Measurements from ENCODE around the gene BIVM. TPM values are rescaled to one million over a fixed set of nuclear protein-coding genes. Genes with fewer than 3 reads are reported as not detected.
A peak's percentile ranks its signal among the peaks of the same experiment; 100 is the strongest.

Gene BIVM
- total and polyA plus RNA-seq, 4 donors = 7.4 to 17.8 (median 11.3) TPM

GRCh38 chr13:102875256-102875655, 76.3 kb downstream of the BIVM start:
- Histone ChIP-seq H3K9ac (ENCODE audit: low read depth in 1 of 2, low read length in 2 of 2) (no peak overlapping the region), H3K27ac (ENCODE audit: low read depth in 1 of 2, low read length in 2 of 2) (no peak overlapping the region), H3K4me1 (ENCODE audit: control insufficient read depth in 4 of 4, insufficient read depth in 4 of 4, low read length in 3 of 4) (peaks cover 0 to 4% (median 2%) of the 10 kb centered on the region in 4 donors), H3K4me3 (ENCODE audit: low read depth in 1 of 3, low read length in 3 of 3) (no peak overlapping the region), H3K9me3 (ENCODE audit: control insufficient read depth in 4 of 4, low read length in 3 of 4) (no peaks in the 10 kb centered on the region), H3K36me3 (ENCODE audit: control insufficient read depth in 4 of 4, insufficient read depth in 3 of 4, low read depth in 1 of 4, low read length in 3 of 4) (peaks cover 7 to 46% (median 37%) of the 10 kb centered on the region in 4 donors), H3K27me3 (ENCODE audit: control insufficient read depth in 4 of 4, insufficient read depth in 4 of 4, low read length in 3 of 4) (no peaks in the 10 kb centered on the region)
- DNase-seq (ENCODE audit: low spot score) = no peak
- TF ChIP-seq ZBTB33 (IDR thresholded peaks at IDR 0.05) (no peak), MAX (IDR thresholded peaks at IDR 0.05) (no peak), JUND (IDR thresholded peaks at IDR 0.05) (no peak), GABPA (IDR thresholded peaks at IDR 0.05 in 1 of 2, conservative IDR thresholded peaks at IDR 0.05 in 1 of 2) (no peak)
- WGBS = 92% methylated on average over 4 of the region's 4 CpGs

GRCh38 chr13:102877303-102877702, 78.4 kb downstream of the BIVM start:
- H3K27me3 ChIP-seq (ENCODE audit: control insufficient read depth in 4 of 4, insufficient read depth in 4 of 4, low read length in 3 of 4) = no peaks in the 10 kb centered on the region
- no peak for DNase-seq (ENCODE audit: low spot score)
- H3K4me1 ChIP-seq (ENCODE audit: control insufficient read depth in 4 of 4, insufficient read depth in 4 of 4, low read length in 3 of 4) = no peaks in the 10 kb centered on the region
- H3K4me3 ChIP-seq (ENCODE audit: low read depth in 1 of 3, low read length in 3 of 3) = no peak overlapping the region
- no peak overlapping the region for H3K9ac ChIP-seq (ENCODE audit: low read depth in 1 of 2, low read length in 2 of 2)
- H3K9me3 ChIP-seq (ENCODE audit: control insufficient read depth in 4 of 4, low read length in 3 of 4) = no peaks in the 10 kb centered on the region
- TF ChIP-seq HNF4A (conservative IDR thresholded peaks at IDR 0.05) = peak in 1 of 2 donors; percentile 7
- no peak for TF ChIP-seq MAX (IDR thresholded peaks at IDR 0.05)
- peaks cover 5 to 42% (median 33%) of the 10 kb centered on the region in 4 donors for H3K36me3 ChIP-seq (ENCODE audit: control insufficient read depth in 4 of 4, insufficient read depth in 3 of 4, low read depth in 1 of 4, low read length in 3 of 4)
- no peak overlapping the region for H3K27ac ChIP-seq (ENCODE audit: low read depth in 1 of 2, low read length in 2 of 2)
- 98% methylated on average over 1 of the region's 1 CpG for WGBS

- peaks cover 3 to 30% (median 22%) of the 10 kb centered on the region in 4 donors for H3K36me3 ChIP-seq (ENCODE audit: control insufficient read depth in 4 of 4, insufficient read depth in 3 of 4, low read depth in 1 of 4, low read length in 3 of 4)
- 86% methylated on average over 5 of the region's 5 CpGs for WGBS
- no peak overlapping the region for H3K27ac ChIP-seq (ENCODE audit: low read depth in 1 of 2, low read length in 2 of 2)
- no peak for DNase-seq (ENCODE audit: low spot score)
- no peaks in the 10 kb centered on the region for H3K4me1 ChIP-seq (ENCODE audit: control insufficient read depth in 4 of 4, insufficient read depth in 4 of 4, low read length in 3 of 4)
- no peak for TF ChIP-seq REST (IDR thresholded peaks at IDR 0.05)
- no peak for TF ChIP-seq NR2F2 (IDR thresholded peaks at IDR 0.05)
- no peak for TF ChIP-seq RXRA (IDR thresholded peaks at IDR 0.05)
- no peak for TF ChIP-seq CTCF (IDR thresholded peaks at IDR 0.05; ENCODE audit: low read depth, low read length, missing input control)
- no peak for TF ChIP-seq MAX (IDR thresholded peaks at IDR 0.05)
- TF ChIP-seq FOXA2 (IDR thresholded peaks at IDR 0.05) = no peak
- TF ChIP-seq GABPA (IDR thresholded peaks at IDR 0.05 in 1 of 2, conservative IDR thresholded peaks at IDR 0.05 in 1 of 2) = no peak
- no peak for TF ChIP-seq RAD21 (IDR thresholded peaks at IDR 0.05)
- H3K9ac ChIP-seq (ENCODE audit: low read depth in 1 of 2, low read length in 2 of 2) = no peak overlapping the region
- H3K27me3 ChIP-seq (ENCODE audit: control insufficient read depth in 4 of 4, insufficient read depth in 4 of 4, low read length in 3 of 4) = no peaks in the 10 kb centered on the region
- H3K9me3 ChIP-seq (ENCODE audit: control insufficient read depth in 4 of 4, low read length in 3 of 4) = no peaks in the 10 kb centered on the region
- H3K4me3 ChIP-seq (ENCODE audit: low read depth in 1 of 3, low read length in 3 of 3) = no peak overlapping the region
Observed at GRCh38 chr13:102878481-102878880, 79.6 kb downstream of the BIVM start.
